Adipose tissue (tissue), 3 donors: ENCODE results near the gene TP53TG5. TPM values are rescaled to one million over a fixed set of nuclear protein-coding genes. Genes with fewer than 3 reads are reported as not detected.

Experiments
- H3K27ac ChIP-seq: one replicate; pipeline ENCODE4 v1.5.1; 2013; ENCODE audit warnings: low read depth, low read length
- WGBS, 3 donors: extraction: QIAGEN DNeasy Blood & Tissue Kit; methylation state at CpG; one replicate each; pipeline ENCODE4 v1.1.7; 2013; 5-methylcytosine and 5-hydroxymethylcytosine counted together
- polyA plus RNA-seq, 3 donors: library from polyadenylated mRNA; stranded (reverse); fragments of 200-250 nt; gene quantifications; one replicate each; pipeline ENCODE4 v1.2.3, GENCODE V29; 2013
- donor health status: healthy with polysubstance abuse.
- donor health status: Bipolar disorder and iron deficiency.
- donor health status: healthy.

Gene TP53TG5
- polyA plus RNA-seq, 3 donors: 0.02 to 0.04 TPM; not detected in 1

GRCh38 chr20:45407067-45407745 is 29.1 kb upstream of the TP53TG5 start:
- 12 to 17% (median 16%) methylated on average over 29 to 30 of the region's 30 CpGs for WGBS, 3 donors
- peak overlapping the region; percentile 76 for H3K27ac ChIP-seq

GRCh38 chr20:45406260-45407066 is 28.3 kb upstream of the TP53TG5 start:
- H3K27ac ChIP-seq: peak overlapping the region; percentile 76
- WGBS, 3 donors: 1% methylated on average over 68 to 87 of the region's 87 CpGs

GRCh38 chr20:45405571-45406259 is 27.6 kb upstream of the TP53TG5 start:
- WGBS, 3 donors: 1 to 4% (median 1%) methylated on average over 49 of the region's 49 CpGs
- peak overlapping the region; percentile 15 for H3K27ac ChIP-seq

DNA sequence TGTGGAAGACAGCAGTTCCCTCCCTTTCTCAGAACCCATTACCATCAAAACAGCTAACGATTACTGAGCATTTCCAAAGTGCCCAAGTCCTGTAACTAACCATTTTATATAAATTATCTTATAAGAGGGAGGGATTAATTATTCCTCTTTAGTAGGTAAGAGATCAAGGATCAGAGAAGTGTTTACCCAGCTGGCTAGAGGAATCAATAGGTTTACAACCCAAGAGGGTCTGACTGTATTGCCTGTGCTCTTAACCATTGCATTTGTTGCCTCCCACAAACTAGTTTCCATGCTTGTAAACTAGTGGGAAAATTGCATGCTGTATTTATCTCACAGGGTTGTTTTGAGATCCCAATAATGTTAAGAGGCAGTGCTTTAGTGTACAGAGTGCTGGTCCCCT is 26.3 kb upstream of the TP53TG5 start:
- WGBS, 3 donors: 70 to 86% (median 83%) methylated on average over 1 of the region's 1 CpG
- H3K27ac ChIP-seq: no peak overlapping the region

GRCh38 chr20:45402946-45403345 is 24.8 kb upstream of the TP53TG5 start:
- H3K27ac ChIP-seq: no peak overlapping the region
- WGBS, 3 donors: 100% methylated on average over 1 of the region's 1 CpG

GRCh38 chr20:45400346-45401031 is 22.4 kb upstream of the TP53TG5 start:
- no peak overlapping the region for H3K27ac ChIP-seq
- 91 to 98% (median 98%) methylated on average over 6 of the region's 6 CpGs for WGBS, 3 donors

- H3K27ac ChIP-seq: no peak overlapping the region
- 93 to 100% (median 94%) methylated on average over 1 of the region's 1 CpG for WGBS, 3 donors
Observed at GRCh38 chr20:45399018-45399417, 20.9 kb upstream of the TP53TG5 start.

GRCh38 chr20:45395114-45395415 is 16.9 kb upstream of the TP53TG5 start:
- WGBS, 3 donors: 82 to 95% (median 87%) methylated on average over 7 of the region's 7 CpGs
- no peak overlapping the region for H3K27ac ChIP-seq

DNA sequence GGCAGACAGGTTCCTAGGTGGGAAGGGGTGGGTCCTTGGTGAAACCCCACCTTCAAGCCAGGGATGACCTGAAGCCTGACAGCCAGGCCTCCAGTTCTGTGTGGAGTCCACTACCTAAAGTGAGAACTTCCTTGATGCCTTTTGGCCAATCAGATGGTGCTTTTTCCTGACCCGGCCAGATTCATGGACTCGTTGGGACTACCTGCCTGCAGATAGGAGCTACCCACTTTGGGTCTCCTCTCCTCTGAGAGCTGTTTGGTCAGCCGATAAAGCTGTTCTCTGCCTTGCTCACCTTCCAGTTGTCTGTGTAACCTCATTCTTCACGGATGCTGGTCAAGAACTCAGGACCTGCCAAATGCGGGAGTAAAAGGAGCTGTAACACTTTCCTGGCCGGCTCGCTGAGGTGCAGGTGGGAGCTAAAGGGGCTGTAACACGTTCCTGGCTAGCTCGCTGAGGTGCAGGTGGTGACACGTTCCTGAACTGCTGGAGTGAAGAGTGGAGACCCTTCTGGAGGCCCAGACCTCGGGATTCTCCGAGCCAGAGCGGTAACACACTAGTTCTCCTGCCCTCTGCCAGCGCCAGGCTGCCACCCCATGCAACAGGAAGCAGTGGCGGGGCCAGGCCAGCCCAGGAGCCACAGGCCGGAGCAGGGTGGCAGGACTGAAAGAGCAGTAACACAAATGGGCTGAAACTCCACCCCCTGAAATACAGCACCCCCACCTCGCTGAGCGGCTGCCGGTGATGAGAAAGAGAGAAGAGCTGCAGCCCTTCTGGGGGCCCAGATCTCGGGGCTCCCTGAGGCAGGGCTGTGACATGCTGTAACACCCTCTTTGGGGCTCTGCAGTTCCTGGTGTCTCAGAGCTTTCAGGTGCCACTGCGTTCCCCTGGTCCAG is 16.3 kb upstream of the TP53TG5 start:
- H3K27ac ChIP-seq: no peak overlapping the region
- 80 to 88% (median 84%) methylated on average over 21 of the region's 21 CpGs for WGBS, 3 donors

DNA sequence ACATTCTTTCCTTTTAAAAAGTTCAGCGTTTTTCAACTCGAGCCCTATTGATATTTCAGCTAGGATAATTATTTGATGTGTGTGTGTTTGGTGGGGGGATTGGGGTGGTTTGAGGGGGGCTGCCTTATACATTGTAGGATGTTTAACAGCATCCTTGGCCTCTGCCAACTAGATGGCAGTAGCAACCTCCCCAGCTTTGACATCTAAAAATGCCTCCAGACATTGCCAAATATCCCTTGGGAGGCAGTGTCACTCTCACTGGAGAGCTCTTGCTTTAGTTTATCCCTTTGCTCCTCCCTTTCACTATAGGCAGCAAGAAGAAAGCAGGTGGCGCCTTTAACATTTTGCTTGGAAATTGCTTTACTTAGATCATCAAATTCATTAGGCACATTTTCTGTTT is 14.6 kb upstream of the TP53TG5 start:
- WGBS, 3 donors: 83 to 87% (median 85%) methylated on average over 3 of the region's 3 CpGs
- no peak overlapping the region for H3K27ac ChIP-seq

DNA sequence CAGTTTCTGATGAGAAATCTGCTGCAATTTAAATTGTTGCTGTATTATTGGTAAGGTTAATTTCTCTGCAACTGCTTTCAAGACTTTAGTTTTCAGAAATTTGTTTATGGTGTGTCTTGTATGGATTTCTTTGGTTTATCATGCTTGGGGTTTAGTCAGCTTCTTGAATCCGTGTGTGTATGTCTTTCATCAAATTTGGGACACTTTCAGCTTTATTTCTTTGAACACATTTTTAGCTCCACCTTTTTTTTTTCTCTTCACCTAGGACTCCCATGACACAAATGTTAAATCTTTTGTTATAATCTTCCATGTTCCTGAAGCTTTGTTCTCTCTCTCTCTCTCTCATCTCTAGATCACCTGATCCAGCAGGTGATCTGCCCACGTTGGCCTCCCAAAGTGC is 13.4 kb upstream of the TP53TG5 start:
- no peak overlapping the region for H3K27ac ChIP-seq
- WGBS, 3 donors: 74 to 83% (median 77%) methylated on average over 2 of the region's 2 CpGs

- no peak overlapping the region for H3K27ac ChIP-seq
- WGBS, 3 donors: 95 to 97% (median 96%) methylated on average over 2 of the region's 2 CpGs
Observed at GRCh38 chr20:45390931-45391330, 12.8 kb upstream of the TP53TG5 start.

GRCh38 chr20:45387274-45387673 is 9.1 kb upstream of the TP53TG5 start:
- 93 to 95% (median 93%) methylated on average over 1 of the region's 1 CpG for WGBS, 3 donors
- H3K27ac ChIP-seq: no peak overlapping the region

DNA sequence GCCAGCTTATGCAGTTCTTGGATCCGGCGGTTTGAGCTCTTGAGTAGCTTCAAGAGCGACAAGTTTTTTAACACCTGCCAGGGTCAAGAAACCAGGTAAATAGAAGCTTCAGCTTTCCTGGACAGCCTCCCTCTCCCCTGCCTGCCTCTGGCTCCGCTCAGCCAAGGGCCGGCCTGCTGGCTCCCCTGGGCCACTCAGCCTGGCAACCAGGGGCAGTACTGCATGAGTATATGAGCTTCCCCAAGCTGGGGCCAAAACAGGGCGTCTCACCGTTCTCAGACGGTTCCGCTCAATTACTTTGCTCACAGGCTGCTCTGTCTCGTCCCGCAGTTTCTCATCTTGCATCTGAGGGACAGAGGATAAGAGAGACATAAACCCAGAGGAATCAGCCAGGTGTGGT is 856 bp downstream of the TP53TG5 start:
- H3K27ac ChIP-seq: no peak overlapping the region
- WGBS, 3 donors: 81 to 89% (median 82%) methylated on average over 11 of the region's 11 CpGs

DNA sequence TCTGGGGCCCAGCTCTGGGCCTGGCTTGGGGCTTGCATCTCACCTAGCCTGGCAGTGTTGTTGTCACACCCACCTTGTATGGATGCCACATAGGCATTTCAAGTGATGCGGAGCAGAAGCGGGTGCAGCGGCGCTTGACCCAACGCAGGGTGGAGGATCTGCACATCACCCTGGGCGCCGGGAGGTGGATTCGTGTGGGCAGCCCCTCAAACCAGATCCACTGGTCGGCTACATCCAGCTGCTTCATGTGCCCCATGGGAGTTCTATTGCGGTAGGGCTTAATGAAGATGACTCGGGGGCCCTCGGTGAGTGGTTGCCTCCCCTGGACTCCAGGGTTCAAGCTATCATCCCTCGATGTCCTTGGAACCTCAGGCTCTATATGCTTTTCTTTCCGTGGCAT is 3.2 kb downstream of the TP53TG5 start:
- H3K27ac ChIP-seq: no peak overlapping the region
- 92 to 97% (median 95%) methylated on average over 14 of the region's 14 CpGs for WGBS, 3 donors

DNA sequence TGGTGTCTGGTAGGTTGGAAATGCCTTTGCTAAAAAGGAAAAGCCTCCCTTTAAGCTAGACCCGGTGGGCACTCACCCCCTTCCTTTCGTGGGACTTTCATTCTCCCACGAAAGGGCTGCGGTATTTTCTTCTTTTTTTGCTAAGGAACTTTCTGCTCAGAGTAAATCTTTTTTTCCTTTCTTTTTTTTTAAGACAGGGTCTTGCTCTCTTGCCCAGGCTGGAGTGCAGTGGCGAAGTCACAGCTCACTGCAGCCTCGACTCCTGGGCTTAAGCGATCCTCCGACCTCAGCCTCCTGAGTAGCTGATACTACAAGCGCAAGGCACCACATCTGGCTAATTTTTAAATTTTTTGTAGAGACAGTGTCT is 4.0 kb downstream of the TP53TG5 start:
- 55 to 58% (median 57%) methylated on average over 9 of the region's 9 CpGs for WGBS, 3 donors
- no peak overlapping the region for H3K27ac ChIP-seq

DNA sequence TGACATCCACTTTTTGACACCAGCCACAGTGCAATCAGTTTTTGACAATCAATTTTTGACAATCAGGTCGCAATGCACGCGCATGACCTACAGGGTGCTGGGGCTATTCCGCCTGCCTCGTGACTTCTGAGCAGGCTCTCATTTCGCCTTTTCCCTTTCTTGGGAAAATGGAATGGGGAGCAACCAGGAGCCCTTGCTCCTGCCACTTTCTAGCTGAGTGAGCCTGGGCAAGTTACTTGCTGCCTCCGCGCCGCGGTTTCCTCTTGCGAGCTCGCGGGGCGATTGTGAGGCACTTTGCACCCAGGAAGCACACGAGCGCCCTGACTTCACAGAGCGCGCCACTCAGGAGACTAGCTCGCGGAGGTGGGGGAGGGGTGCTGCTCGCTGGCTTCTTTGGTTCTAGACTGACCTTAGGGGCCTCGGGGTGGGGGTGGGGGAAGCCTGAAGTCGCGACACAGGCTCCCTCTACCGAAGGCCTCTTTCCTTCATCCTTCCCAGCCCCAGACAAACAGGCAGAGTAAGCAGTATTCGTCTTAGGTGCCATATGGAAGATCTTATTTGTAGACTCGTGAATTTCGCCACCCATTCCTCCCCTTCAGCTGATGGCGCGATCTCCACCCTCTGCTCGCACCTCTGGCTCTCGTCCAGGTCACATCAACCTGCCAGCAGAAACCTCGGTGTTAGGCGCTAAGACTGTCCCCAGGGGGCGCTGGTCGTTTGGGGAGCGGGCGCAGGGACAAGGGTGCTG is 4.6 kb downstream of the TP53TG5 start:
- WGBS, 3 donors: 2 to 6% (median 3%) methylated on average over 38 of the region's 38 CpGs
- H3K27ac ChIP-seq: no peak overlapping the region
